ENCODE results near the gene NFIB. TPM values are rescaled to one million over a fixed set of nuclear protein-coding genes. Genes with fewer than 3 reads are reported as not detected.

The NFIB gene
- total RNA-seq, 1 experiment from 2014 or later = 12.5 TPM

DNA sequence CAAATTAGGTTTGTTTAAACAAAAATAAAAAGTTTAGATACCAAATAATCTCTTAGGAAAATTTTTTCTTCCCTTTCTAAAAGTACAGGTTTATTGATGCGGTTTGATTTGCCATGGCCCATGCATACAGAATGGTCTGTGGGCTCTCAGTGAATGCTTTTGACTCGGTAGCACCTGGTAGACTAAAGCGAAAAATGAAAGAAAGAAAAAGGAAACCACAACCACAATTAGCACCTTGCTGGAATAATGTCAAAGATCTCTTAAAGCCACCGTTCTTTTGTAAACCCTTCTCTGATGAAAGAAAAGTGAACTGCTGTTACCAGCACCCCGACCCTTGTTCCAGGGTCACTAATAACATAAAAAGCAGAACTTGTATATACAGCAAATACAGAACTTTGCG, 157.9 kb downstream of the NFIB start (continued):
- no peak for TF ChIP-seq AFF4 (CRISPR knock-in tag; IDR thresholded peaks at IDR 0.05; ENCODE audit: borderline replicate concordance)
- no peak for TF ChIP-seq ZNF281 (CRISPR knock-in tag; IDR thresholded peaks at IDR 0.05)
- TF ChIP-seq GRHL2 (CRISPR knock-in tag; IDR thresholded peaks at IDR 0.05; ENCODE audit: insufficient replicate concordance, severe bottlenecking) = no peak

DNA sequence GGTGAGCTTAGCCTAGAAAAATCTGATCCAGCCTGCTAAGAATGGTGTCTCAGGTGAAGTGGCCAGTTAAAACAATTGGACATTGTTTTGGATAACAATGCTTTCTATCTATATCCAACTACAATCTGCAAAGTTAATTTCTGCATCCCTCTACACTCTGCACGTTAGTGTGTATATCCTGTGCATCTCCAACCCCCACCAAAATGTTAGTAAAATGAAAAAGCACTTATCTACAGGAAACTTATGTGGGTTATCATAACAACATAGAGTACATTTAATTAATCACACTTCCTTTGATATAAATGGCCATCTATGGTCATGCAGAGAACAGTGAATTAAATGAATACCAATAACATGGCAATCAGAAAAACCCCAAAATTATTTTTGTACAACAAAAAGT, 158.7 kb downstream of the NFIB start:
- ChIA-PET POLR2A (no interaction called here), CTCF (no interaction called here)
- H3K4me3 Mint-ChIP-seq = no peak overlapping the region
- H3K27ac Mint-ChIP-seq = no peak overlapping the region
- no peak for ATAC-seq
- H3K9me3 Mint-ChIP-seq = no peaks in the 10 kb centered on the region
- H3K36me3 Mint-ChIP-seq = peaks cover 3% of the 10 kb centered on the region; the same call in 1 of the 2 replicates
- DNase-seq (ENCODE audit: low spot score) = no peak
- H3K27me3 Mint-ChIP-seq (ENCODE audit: low read depth) = no peaks in the 10 kb centered on the region
- TF ChIP-seq OVOL2 (CRISPR knock-in tag; IDR thresholded peaks at IDR 0.05; ENCODE audit: borderline replicate concordance) = no peak
- TF ChIP-seq, protein P1, sequence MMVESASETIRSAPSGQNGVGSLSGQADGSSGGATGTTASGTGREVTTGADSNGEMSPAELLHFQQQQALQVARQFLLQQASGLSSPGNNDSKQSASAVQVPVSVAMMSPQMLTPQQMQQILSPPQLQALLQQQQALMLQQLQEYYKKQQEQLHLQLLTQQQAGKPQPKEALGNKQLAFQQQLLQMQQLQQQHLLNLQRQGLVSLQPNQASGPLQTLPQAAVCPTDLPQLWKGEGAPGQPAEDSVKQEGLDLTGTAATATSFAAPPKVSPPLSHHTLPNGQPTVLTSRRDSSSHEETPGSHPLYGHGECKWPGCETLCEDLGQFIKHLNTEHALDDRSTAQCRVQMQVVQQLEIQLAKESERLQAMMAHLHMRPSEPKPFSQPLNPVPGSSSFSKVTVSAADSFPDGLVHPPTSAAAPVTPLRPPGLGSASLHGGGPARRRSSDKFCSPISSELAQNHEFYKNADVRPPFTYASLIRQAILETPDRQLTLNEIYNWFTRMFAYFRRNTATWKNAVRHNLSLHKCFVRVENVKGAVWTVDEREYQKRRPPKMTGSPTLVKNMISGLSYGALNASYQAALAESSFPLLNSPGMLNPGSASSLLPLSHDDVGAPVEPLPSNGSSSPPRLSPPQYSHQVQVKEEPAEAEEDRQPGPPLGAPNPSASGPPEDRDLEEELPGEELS (CRISPR knock-in tag; IDR thresholded peaks at IDR 0.05) = no peak
- peaks cover 33% of the 10 kb centered on the region for H3K4me1 Mint-ChIP-seq

- Mint-ChIP-seq H3K27ac (no peak overlapping the region), H3K4me3 (no peak overlapping the region), H3K9me3 (no peaks in the 10 kb centered on the region), H3K27me3 (ENCODE audit: low read depth) (no peaks in the 10 kb centered on the region), H3K36me3 (peaks cover 3% of the 10 kb centered on the region; the same call in 1 of the 2 replicates), H3K4me1 (peaks cover 24% of the 10 kb centered on the region)
- POLR2A ChIA-PET = interaction anchor here (1.2 kb wide), 1 partner anchor 24 kb away, joined by 4 read pairs; no protein-coding TSS in a partner anchor
- ATAC-seq (no peak), DNase-seq (ENCODE audit: low spot score) (no peak)
- CTCF ChIA-PET = no interaction called here
- TF ChIP-seq ATF2 (CRISPR knock-in tag; IDR thresholded peaks at IDR 0.05; ENCODE audit: borderline replicate concordance, low read depth) = no peak
- no peak for TF ChIP-seq CBFB (CRISPR knock-in tag; IDR thresholded peaks at IDR 0.05; ENCODE audit: low read depth)
- no peak for TF ChIP-seq ZNF138 (CRISPR knock-in tag; conservative IDR thresholded peaks at IDR 0.05)
- TF ChIP-seq, protein P2, sequence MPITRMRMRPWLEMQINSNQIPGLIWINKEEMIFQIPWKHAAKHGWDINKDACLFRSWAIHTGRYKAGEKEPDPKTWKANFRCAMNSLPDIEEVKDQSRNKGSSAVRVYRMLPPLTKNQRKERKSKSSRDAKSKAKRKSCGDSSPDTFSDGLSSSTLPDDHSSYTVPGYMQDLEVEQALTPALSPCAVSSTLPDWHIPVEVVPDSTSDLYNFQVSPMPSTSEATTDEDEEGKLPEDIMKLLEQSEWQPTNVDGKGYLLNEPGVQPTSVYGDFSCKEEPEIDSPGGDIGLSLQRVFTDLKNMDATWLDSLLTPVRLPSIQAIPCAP (CRISPR knock-in tag; IDR thresholded peaks at IDR 0.05) = no peak
- TF ChIP-seq TCF7 (CRISPR knock-in tag; IDR thresholded peaks at IDR 0.05; ENCODE audit: low read depth) = no peak
- TF ChIP-seq, protein P3, sequence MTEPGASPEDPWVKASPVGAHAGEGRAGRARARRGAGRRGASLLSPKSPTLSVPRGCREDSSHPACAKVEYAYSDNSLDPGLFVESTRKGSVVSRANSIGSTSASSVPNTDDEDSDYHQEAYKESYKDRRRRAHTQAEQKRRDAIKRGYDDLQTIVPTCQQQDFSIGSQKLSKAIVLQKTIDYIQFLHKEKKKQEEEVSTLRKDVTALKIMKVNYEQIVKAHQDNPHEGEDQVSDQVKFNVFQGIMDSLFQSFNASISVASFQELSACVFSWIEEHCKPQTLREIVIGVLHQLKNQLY (CRISPR knock-in tag; IDR thresholded peaks at IDR 0.05) = no peak
- TF ChIP-seq E2F4 (CRISPR knock-in tag; IDR thresholded peaks at IDR 0.05; ENCODE audit: borderline replicate concordance, low read depth) = no peak
- no peak for TF ChIP-seq PRDM15 (CRISPR knock-in tag; IDR thresholded peaks at IDR 0.05)
- no peak for TF ChIP-seq KAT7 (CRISPR knock-in tag; IDR thresholded peaks at IDR 0.05; ENCODE audit: borderline replicate concordance)
- TF ChIP-seq NR3C1 (CRISPR knock-in tag; conservative IDR thresholded peaks at IDR 0.05; ENCODE audit: low read depth) = no peak
Measured at GRCh38 chr9:14153310-14153720, 160.6 kb downstream of the NFIB start.
